CD1c-positive myeloid dendritic cell (primary cell): ENCODE results near the gene MED13L.
"Not testable (repeated sequence)": the region's sequence is repeated elsewhere in the genome, so short reads cannot be mapped to it uniquely, and the experiment has no call there.

Source experiments
- DNase-seq: peaks from one replicate; pipeline ENCODE4 v3.0.0-alpha.2; 2016; ENCODE audit errors: extremely low spot score

The MED13L gene

DNA sequence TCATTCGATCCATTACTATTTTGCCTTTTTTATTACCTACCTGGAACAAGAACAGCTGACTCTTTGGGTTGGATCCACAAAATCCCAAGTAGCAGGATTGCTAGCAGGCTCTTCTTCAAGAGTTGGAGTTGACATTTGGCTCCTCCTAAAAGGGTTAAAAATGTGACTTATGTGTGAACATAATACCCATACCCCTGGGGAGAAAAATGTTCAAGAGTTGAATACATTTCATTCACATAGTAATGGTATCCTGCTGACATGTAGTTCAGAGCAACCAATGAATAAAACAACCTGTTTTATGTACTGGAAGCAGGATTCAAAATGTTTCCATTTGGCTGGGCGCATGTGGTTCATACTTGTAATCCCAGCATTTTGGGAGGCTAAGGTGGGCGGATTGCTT, 264.7 kb downstream of the MED13L start:
- DNase-seq: no peak

DNA sequence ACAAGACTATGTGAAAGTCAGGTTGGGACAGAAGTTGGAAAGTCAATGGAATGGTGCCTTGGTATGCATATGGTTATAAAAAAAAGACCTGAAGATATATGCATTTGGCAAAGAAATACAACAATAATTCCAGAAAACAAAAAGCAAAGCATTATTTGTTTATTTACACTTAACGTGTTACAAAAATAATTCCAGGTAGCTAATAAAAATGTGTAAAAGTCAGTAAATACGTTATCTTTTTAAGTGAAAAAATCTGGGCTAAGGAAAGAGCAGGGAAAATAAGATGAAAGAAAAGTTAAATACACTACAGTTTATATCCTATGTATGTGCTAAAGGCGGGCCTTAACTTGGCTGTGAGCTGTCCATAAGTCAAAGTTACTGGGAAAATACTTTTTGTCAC, 266.3 kb downstream of the MED13L start:
- no peak for DNase-seq

DNA sequence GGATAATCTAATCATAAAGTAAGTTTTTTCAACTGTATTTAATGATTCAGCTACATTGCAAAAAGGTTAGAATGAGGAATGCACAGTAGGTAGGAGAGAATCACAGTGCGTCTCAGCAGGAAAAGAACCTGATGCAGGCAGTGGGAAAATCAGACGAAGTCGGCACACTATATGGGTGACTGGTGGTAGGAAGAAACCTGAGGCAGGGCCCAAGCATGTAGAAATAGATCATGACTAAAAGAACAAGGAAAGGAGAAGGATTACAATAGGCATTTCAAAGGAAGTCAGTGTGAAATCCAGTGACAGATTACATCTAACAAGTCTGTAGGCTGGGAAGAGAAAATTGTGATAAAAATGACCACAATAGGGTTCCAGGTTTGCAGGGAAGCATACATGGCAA, 267.0 kb downstream of the MED13L start:
- no peak for DNase-seq

DNA sequence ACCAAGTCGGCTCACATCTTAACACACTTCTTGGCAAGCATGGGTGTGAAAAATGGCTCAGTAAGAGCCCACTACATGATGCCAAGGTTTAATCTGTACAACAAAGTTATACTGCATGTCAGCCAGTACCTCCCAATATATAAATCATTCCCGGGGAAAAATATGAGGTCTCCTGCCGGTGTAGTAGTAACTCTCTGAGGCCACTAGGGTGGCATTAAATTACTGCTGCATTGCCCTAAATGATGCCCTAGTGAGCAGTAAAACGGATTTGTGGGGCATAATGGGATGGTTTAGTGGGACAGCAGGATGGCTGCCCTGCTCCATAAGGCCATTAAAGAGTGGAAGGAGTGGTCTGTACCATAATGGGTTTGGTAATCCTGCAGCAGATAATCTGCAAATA, 267.7 kb downstream of the MED13L start:
- no peak for DNase-seq

DNA sequence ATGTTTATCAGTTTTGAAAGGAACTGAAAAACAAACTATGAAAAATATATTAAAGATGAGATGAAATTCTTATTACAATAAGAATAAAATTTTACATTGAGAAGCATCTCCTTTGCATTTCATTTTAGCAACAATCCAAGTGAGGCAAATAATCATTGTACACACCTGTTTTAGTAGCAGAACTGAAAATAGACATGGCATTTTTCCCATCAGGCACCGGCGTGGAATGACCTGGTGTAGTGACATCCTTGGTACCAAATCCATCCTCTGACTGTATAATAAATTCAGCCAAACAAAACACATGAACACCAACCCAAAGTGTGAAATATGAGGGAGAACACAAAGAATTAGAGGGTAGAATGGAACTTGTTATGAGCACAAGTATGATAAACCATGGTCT, 271.4 kb downstream of the MED13L start:
- DNase-seq: no peak

DNA sequence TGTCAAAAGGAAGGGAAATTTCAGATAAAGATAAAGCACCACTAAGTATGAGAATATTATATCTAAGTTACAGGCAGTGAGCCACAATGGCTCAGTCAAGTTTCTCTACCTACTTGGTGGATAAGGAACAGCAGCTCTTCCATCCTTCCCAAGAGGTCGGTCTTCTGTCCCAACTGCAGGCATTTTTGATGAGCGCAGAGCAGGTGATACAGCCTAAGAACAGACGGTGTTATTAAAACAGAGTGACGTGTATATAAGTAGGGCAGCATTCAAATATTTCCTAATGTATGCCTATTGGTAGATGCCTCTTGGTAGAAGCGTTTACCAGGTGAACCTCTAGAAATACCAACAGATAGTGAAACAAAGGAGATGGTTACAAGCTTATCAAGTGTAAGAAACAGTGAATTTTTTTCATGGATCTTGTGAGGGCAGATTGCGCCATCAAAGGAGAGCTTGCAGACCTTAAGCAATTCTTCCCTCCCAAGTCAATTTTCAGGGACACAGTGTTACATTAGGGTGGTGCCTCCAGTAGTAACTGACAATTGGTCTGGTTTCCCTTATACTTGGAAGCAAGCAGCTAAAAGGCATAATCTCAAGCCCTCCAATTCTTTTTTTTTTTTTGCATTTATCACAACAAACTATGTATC, 274.5 kb downstream of the MED13L start:
- no peak for DNase-seq

DNA sequence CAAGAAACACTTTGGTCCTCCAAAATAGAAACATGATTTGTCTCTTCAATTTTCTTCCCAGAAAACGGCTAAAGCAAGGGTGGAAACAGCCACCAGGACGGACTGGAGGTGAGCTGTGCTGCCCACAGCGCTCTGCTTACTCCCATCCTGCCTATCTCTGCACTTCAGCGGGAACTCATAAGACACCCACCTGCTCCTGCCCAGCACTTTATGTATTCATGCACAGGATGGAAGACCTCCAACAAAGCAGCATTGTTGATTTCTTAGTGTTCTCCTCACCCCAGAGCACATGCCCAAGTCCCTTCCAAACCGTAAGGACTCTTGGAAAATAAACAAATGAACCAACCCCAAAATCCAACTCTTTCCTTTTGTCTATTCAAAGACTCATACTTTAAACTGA, 277.2 kb downstream of the MED13L start:
- no peak for DNase-seq

DNA sequence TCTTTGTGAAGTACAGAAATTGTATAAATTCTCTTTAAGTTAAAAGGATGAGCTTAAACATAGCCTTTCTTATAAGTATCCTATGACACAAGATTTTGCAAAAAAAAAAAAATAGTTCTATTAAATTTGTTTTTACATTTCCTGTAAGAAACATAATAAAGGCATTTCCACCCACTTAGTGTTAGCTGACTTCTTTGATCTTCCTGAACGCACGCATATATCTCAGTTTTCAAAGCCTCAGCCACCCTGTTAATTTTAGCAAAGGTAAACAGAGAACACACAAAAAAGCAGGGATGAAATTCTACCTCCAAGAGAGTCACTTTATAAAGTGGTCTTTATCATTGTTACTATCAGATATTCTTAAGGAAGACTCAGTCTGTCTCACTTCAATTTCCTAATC, 277.9 kb downstream of the MED13L start:
- no peak for DNase-seq

DNA sequence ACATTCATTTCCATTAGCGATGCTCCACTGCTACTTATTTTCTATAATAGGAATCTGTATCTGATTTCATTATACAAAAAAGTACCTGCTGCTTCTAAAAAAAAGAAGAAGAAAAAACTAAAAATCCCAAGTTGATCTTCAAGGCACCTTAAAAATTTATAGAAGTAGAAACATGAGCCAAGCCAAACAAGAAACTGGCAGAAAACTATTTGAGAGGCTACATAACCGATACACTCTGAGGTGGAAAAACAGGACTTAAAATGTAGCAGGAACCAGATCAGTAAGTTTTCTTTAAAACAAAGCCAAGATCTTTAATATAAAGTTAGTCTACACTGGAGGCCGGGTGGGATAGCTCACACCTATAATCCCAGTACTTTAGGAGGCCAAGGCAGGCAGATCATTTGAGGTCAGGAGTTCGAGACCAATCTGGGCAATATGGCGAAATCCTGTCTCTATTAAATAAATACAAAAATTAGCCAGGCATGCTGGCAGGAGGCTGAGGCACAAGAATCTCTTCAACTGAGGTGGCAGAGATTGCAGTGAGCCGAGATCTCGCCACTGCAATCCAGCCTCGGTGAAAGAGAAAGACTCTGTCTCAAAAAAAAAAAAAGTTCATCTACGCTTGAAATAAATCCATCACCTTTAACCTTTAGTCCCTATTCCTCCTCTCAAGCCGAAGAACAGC, 278.6 kb downstream of the MED13L start:
- no peak for DNase-seq

DNA sequence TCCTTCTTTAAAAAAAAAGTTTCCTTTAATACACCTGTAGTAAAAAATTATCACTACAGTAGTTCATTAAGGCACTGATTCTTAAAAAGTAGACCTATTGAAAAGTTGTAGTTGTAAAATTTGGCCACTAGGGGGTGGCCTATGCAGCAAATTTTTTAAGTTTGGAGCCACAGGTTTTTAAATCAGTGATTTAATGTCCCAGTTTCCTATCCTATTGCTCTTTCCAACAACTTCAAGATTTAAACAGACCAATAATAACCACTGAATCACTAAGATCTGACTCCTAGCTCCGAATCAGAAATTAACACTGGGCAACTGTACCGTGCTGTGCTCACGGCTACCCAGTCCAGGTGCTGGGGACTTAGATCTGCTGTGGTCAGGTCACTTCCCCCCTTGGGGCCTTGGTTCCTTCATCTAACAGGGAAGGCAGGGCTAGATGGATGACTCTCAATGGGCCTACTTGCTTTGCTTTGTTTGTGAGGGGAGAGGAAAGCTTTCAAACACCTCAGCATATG, 279.3 kb downstream of the MED13L start:
- peak; percentile 59 for DNase-seq

DNA sequence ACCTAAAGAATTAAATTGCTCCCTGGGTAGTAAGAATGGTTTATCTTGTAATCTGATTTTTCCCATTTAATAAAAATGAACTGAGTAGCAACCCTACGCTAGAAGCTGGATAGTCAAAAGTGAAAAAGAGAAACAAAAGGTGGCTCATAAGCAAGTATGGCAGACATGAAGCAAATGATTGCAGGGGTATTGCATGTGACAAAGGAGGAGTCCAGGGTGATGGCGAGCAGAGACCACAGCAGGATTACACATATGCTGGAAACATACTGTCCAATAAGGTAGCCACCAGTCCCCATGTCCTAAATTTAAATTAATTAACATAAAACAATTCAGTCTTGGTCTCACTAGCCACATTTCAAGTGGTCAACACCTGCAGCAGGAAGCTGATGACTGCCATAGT, 283.8 kb downstream of the MED13L start:
- DNase-seq: no peak

DNA sequence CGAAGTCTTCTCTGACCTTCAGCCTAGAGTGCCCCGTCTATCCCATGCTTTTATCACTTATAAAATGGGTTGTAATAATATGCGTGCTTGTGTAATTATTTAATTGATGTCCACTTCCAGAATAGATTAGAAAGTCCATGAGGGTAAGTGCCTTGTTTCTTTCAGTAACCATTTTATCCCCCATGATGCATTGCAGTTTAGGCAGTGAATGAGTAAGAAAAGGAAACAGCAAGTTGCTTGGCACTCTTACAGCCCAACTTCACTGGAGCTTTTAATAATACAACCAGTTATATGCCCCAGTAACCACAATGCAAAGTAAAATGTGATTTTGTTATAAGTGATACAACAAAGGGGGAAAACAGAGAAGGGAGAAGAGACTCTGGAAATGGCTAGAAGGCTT, 287.3 kb downstream of the MED13L start:
- no peak for DNase-seq

DNA sequence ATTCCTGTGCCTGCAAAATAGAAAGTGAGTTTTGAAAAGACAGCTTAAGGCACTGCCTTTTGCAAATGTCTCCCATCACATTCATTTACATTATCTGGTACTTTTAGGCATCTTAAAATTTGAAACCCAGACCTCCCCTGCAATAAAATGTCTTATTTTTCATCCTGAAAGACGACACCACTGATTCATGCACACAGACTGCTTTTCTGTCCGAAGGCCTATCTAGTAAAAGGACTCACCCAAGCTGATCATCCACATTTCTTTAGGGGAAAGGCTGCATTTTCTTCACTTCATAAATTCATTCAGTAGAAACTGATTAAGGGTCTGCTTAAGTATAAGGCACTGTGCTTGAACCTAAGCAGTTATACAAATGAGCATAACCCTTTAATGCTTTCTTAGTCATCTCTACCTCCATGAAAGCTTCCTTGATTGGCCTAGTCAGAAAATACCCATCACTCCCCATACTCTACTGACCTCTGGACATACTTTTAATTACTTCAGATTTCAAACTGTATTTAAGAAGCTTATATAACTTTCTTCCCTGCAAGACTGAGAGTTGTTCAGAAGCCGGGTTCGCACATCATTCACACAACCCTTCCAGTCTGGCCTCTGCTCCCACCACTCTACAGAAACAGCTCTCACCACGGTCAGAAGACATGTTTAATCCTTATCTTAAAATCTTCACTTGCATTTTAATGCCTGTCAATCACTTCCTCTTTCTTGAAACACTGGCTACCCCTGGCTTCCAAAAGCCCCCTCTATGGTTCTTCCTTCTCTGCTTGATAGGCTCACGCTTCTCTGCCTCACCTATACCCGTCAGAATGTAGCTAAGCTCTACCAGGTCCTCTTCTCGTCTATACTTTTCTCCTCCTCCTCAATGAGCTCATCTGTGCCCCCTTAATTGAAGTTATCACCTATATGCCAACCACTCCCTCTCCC, 288.6 kb downstream of the MED13L start:
- DNase-seq: no peak

DNA sequence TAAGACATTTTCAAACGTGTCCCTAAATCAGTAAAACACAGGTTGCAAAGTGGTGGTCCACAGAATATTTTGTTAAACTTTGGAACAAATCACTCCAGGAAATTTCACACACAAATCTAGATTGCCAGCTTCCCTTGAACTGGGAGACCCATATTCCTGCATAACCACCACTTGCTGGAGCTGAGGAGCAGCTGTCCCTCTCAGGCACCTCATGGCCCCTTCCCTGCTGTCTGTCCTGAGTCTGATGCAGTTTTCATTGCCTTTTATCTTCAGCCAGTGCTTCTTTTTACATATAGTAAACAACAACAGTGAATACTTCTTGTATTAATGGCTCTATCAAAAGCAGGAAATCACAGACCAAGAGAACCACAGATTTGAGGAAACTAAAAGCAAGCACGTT, 289.3 kb downstream of the MED13L start:
- no peak for DNase-seq

DNA sequence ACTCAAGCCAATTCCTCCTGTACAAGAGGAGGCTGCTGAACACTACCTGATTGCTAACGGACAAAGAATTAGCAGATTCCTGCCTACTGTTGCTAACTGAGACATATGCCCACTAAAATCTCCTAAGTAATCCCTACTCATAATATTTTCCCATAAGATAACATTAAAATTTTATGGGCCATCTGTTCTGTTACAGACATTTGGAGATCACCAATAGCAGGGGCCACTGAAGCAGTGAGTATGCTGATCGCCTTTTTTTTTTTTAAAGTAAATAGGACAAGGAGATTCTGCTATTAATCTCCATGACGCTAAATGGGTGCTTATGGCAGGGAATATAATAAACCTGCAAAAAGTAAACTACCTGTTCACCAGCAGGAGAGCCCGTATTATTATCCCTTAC, 292.9 kb downstream of the MED13L start:
- DNase-seq: no peak

DNA sequence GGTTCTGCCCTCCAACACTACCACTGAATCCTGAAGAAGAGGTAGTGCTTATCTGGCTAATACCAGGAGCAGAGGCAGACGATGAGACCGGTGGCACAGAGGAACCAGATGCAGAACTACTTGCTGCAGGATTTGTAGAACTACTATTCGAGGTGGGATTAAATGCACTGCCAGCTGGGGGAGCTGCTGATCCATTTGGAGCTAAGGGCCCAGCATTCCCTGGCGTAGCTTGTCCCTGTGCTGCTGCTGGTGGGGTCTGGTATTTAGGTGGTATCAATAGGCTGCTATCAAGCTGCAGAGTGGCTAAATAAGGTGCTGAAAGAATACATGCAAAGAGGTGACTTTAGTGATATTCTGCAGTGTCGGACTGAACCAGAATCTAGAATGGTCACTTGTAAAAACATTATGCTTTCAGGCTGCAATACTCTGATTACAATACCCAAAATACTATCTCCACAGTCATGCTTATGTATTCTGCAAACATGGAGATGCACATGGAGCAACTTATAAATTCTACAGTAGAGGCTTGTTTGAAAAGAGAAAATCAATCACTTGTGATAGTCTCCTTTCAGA, 294.2 kb downstream of the MED13L start:
- no peak for DNase-seq

DNA sequence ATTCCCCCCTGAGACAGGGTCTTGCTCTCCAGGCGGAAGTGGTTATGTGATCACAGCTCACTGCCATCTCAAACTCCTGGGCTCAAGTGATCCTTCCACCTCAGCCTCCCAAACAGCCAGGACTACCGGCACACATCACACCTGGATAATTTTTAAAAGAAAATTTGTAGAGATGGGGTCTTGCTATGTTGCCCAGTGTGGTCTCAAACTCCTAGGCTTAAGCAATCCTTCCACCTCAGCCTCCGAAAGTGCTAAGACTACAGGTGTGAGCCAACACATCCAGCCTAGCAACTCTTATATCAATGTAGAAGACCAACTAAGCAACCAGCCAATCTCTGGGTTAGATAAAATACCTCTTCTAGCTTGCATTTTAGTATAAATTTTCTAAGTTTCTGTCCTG, 297.2 kb downstream of the MED13L start:
- no peak for DNase-seq

DNA sequence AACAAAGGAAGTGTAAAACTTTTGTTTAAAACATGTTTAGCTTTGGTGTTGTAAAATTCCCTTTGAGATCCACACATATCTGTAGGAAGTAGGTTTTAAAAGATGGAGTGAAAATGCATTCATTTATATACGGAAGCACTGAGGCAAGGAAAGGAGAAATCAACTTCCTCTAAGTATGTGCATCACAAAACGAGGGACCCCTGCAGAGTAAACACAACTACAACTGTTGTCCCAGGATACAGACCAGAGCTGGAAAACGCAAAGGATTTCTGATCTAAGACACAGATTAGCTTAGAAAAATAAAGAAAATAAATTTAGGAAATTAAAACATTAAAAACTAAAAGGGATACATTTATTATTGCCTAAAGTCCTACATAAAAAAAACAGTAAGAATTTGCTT, 297.6 kb downstream of the MED13L start:
- DNase-seq: no peak

DNA sequence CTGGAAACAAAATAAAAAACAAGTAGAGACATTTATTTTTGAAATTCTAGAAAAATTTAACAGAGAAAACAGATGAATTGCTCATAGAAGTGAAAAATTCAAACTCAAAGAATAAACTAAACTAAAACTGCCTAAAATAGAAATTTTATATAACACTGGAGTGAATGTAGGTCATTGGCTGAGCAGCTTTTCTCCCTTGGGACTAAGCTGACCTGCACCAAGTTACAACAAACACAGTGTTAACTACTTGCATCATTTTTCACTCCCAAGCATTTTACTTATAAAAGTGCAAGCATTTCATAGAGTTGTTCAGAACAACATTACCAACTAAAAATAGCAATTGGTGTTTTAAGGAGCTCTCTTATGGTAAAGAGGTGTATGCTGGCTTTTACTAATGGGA, 298.1 kb downstream of the MED13L start:
- DNase-seq: no peak

DNA sequence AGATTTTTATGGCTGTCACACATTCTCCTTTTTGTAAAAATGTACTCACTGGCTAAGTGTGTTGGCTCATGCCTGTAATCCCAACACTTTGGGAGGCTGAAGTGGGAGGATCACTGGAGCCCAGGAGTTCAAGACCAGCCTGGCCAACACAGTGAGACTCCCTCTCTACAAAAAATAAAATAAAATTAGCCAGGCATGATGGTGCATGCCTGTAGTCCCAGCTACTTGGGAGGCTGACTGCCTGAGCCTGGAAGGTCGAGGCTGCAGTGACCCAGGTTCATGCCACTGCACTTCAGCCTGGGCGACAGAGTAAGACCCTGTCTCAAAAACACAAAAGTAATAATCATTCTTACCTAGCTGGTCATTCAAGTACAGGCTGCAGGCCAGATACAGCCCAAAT, 300.7 kb downstream of the MED13L start:
- not testable (repeated sequence) for DNase-seq

DNA sequence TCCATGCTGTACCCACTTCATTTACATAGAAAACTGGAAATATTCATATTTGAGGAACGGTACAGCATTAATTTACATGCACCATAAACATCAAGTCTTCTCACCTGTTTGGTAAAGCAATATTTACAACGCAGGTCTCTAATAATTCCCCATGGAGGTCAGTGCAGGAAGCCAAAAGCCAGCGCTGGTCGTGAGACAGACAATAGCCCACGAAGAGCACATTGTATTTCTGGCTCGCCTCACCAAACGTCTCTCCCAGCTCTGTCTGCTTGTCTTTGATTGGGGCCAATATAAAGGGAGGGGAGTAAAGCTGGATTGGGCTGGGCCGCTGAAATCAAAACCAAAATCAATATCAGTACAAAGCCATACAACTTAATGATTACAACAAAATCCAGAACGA, 302.1 kb downstream of the MED13L start:
- no peak for DNase-seq
